IMR-90 (cell line): Measurements from ENCODE around the gene ZMYM4. TPM values are rescaled to one million over a fixed set of nuclear protein-coding genes. Genes with fewer than 3 reads are reported as not detected.

ENCODE experiments used
- ATAC-seq: fragments of 200-7000 bp; cut with Tn5 transposase; 2 replicates; pipeline ENCODE4 v1.9.1; 2020; ENCODE audit warnings: low read depth, mild to moderate bottlenecking, moderate library complexity
- BruUV-seq: library from RNA; stranded (reverse); fragments of 400-500 nt; replicated peaks from 2 replicates; lab custom pipeline; 2021; lab: Mats Ljungman, UMichigan
- CTCF ChIA-PET: fragments of 300-600 bp; formaldehyde crosslinking; extraction: SDS; loops from one replicate; lab custom pipeline; 2021; ENCODE audit warnings: antibody characterized with exemption; lab: Yijun Ruan, JAX
- POLR2A ChIA-PET: fragments of 300-600 bp; sonication (Branson Sonifier 250); formaldehyde crosslinking; loops from one replicate; lab custom pipeline; 2022; ENCODE audit warnings: antibody characterized with exemption; ENCODE audit not compliant: unreplicated experiment; lab: Charles Lee
- DNase-seq: peaks from one replicate; pipeline ENCODE4 v3.0.0; 2013
- H2AFZ ChIP-seq: replicated peaks from 2 replicates; pipeline ENCODE3; 2013; ENCODE audit warnings: low read length, mild to moderate bottlenecking; ENCODE audit not compliant: poor library complexity
- H2AK5ac ChIP-seq: 2 replicates; pipeline ENCODE4 v1.6.1; 2013; ENCODE audit warnings: low read depth, low read length, inconsistent platforms
- H2AK9ac ChIP-seq: replicated peaks from 2 replicates; pipeline ENCODE3; 2013; ENCODE audit warnings: mild to moderate bottlenecking, low read depth, low read length, moderate library complexity; ENCODE audit not compliant: poor library complexity
- H2BK120ac ChIP-seq: 2 replicates; pipeline ENCODE4 v1.6.1; 2013; ENCODE audit warnings: low read depth, low read length, inconsistent platforms
- H2BK15ac ChIP-seq: 3 replicates; pipeline ENCODE4 v1.6.1; 2013; ENCODE audit warnings: low read depth, low read length, inconsistent platforms
- H2BK20ac ChIP-seq: 2 replicates; pipeline ENCODE4 v1.6.1; 2013; ENCODE audit warnings: low read depth, mild to moderate bottlenecking, inconsistent platforms, low read length, moderate library complexity
- H2BK5ac ChIP-seq: 2 replicates; pipeline ENCODE4 v1.6.1; 2013; ENCODE audit warnings: mild to moderate bottlenecking, low read depth, low read length, inconsistent platforms; ENCODE audit not compliant: poor library complexity, severe bottlenecking
- H3K14ac ChIP-seq: replicated peaks from 2 replicates; pipeline ENCODE4 v1.6.1; 2013; ENCODE audit warnings: low read depth, low read length, inconsistent platforms
- H3K18ac ChIP-seq: 2 replicates; pipeline ENCODE4 v1.6.1; 2013; ENCODE audit warnings: low read depth, low read length, control low read depth
- H3K23ac ChIP-seq: 2 replicates; pipeline ENCODE4 v1.6.1; 2013; ENCODE audit warnings: low read depth, low read length, inconsistent platforms
- H3K27ac ChIP-seq: 2 replicates; pipeline ENCODE4 v1.5.1; 2013; ENCODE audit warnings: mild to moderate bottlenecking, control low read depth, low read length; ENCODE audit not compliant: insufficient read depth
- H3K27me3 ChIP-seq: 2 replicates; pipeline ENCODE4 v1.6.1; 2013; ENCODE audit warnings: low read length; ENCODE audit not compliant: control insufficient read depth, insufficient read depth
- H3K36me3 ChIP-seq: 2 replicates; pipeline ENCODE4 v1.6.1; 2013; ENCODE audit warnings: low read length, mixed read lengths; ENCODE audit not compliant: control insufficient read depth, insufficient read depth
- H3K4ac ChIP-seq: 2 replicates; pipeline ENCODE4 v1.6.1; 2013; ENCODE audit warnings: low read depth, low read length, inconsistent platforms
- H3K4me1 ChIP-seq: 2 replicates; pipeline ENCODE4 v1.6.1; 2013; ENCODE audit warnings: low read length, mixed read lengths; ENCODE audit not compliant: control insufficient read depth, insufficient read depth
- H3K4me2 ChIP-seq: 2 replicates; pipeline ENCODE4 v1.6.1; 2013; ENCODE audit warnings: low read depth, mild to moderate bottlenecking, control low read depth, low read length, moderate library complexity
- H3K4me3 ChIP-seq: 2 replicates; pipeline ENCODE4 v1.5.1; 2013; ENCODE audit warnings: low read depth, mild to moderate bottlenecking, control low read depth, low read length, moderate library complexity; ENCODE audit not compliant: insufficient read depth
- H3K56ac ChIP-seq: 2 replicates; pipeline ENCODE4 v1.6.1; 2013; ENCODE audit warnings: low read length, inconsistent platforms; ENCODE audit not compliant: insufficient read depth; ENCODE audit errors: extremely low read depth
- H3K79me1 ChIP-seq, 2 experiments: 2 replicates each; pipeline ENCODE4 v1.6.1; 2013; ENCODE audit warnings: low read length in 2 of 2, inconsistent platforms in 1 of 2, low read depth in 1 of 2
- H3K9ac ChIP-seq: 2 replicates; pipeline ENCODE4 v1.6.1; 2013; ENCODE audit warnings: low read depth, low read length, control low read depth
- H3K9me1 ChIP-seq: 2 replicates; pipeline ENCODE4 v1.6.1; 2013; ENCODE audit warnings: low read length, inconsistent platforms; ENCODE audit not compliant: insufficient read depth
- H3K9me3 ChIP-seq: 2 replicates; pipeline ENCODE4 v1.6.1; 2013; ENCODE audit warnings: low read length; ENCODE audit not compliant: control insufficient read depth, insufficient read depth
- H4K20me1 ChIP-seq: 2 replicates; pipeline ENCODE4 v1.6.1; 2013; ENCODE audit warnings: low read length, inconsistent platforms; ENCODE audit not compliant: insufficient read depth
- H4K5ac ChIP-seq: 2 replicates; pipeline ENCODE4 v1.6.1; 2013; ENCODE audit warnings: mild to moderate bottlenecking, low read depth, low read length, control low read depth
- H4K8ac ChIP-seq, 2 experiments: 2 replicates each; pipeline ENCODE4 v1.6.1; 2013; ENCODE audit warnings: low read depth in 2 of 2, low read length in 2 of 2, control low read depth in 1 of 2, inconsistent platforms in 1 of 2
- H4K91ac ChIP-seq: 2 replicates; pipeline ENCODE4 v1.6.1; 2013; ENCODE audit warnings: low read depth, low read length, inconsistent platforms; ENCODE audit not compliant: insufficient read depth
- CEBPB ChIP-seq: IDR thresholded peaks from 2 replicates; pipeline ENCODE4 v1.6.1; 2012; ENCODE audit warnings: low read depth, low read length, improper control_type of control experiment
- MAFK ChIP-seq: IDR thresholded peaks from 2 replicates; pipeline ENCODE4 v1.6.1; 2012; ENCODE audit warnings: low read depth, low read length, improper control_type of control experiment
- WGBS, 2 experiments: methylation state at CpG; one replicate each; pipeline versions ENCODE4 v1.1.5 to v1.1.7; 2013; ENCODE audit warnings: missing lambda C conversion rate in 2 of 2; ENCODE audit not compliant: insufficient read length in 1 of 2; ENCODE audit errors: extremely low coverage in 2 of 2; 5-methylcytosine and 5-hydroxymethylcytosine counted together
- dilution Hi-C: fragments of 300-500 bp; cut with HindIII; formaldehyde crosslinking; loops from one replicate; pipeline ENCODE4 v1.14.3; 2018; ENCODE audit warnings: low sequenced_read_pairs; ENCODE audit not compliant: unreplicated experiment
- in situ Hi-C: fragments of 300-500 bp; cut with MboI; formaldehyde crosslinking; loops from 3 replicates; pipeline ENCODE4 v1.14.3; 2019; ENCODE audit warnings: low sequenced_read_pairs, inconsistent platforms, mixed read lengths
- intact Hi-C: fragments of 100-400 bp; cut with micrococcal nuclease; formaldehyde crosslinking; loops from 2 replicates; pipeline ENCODE4 v1.10.0; 2022
- polyA plus RNA-seq, 3 experiments: library from polyadenylated mRNA; depleted of rRNA; stranded (reverse); fragments of >200 nt; gene quantifications; 2 replicates each; pipeline ENCODE4 v1.2.3, GENCODE V29; 2012; ENCODE audit warnings: low replicate concordance in 1 of 3
- total RNA-seq: library from RNA; depleted of rRNA; stranded (reverse); fragments of >200 nt; gene quantifications from 2 replicates; pipeline ENCODE4 v1.2.3, GENCODE V29; 2012

ZMYM4 gene
- total and polyA plus RNA-seq, 2 of the 4 experiments (the other 2 are of a cell fraction) = 14.7 to 53.8 TPM

GRCh38 chr1:35270836-35271235 is 2.3 kb downstream of the ZMYM4 start:
- H3K4me1 ChIP-seq = no peaks in the 10 kb centered on the region; the same call in none of the 2 replicates
- no peak overlapping the region for H3K4ac ChIP-seq
- POLR2A ChIA-PET = no interaction called here
- no peak overlapping the region for H2BK15ac ChIP-seq
- H2BK5ac ChIP-seq = no peak overlapping the region
- no peak overlapping the region for H3K4me3 ChIP-seq
- WGBS, 2 experiments = no CpG with 5 or more reads among the region's 3 CpGs
- CTCF ChIA-PET = no interaction called here
- ATAC-seq (no peak), DNase-seq (no peak)
- intact Hi-C loops (no loop called here), dilution Hi-C loops (no loop called here), in situ Hi-C loops (no loop called here)
- H3K9ac ChIP-seq = no peak overlapping the region
- no peak overlapping the region for H2BK120ac ChIP-seq
- no peak overlapping the region for H3K27ac ChIP-seq
- no peaks in the 10 kb centered on the region for H3K27me3 ChIP-seq
- no peaks in the 10 kb centered on the region for H3K9me1 ChIP-seq
- H4K20me1 ChIP-seq = peaks cover 18% of the 10 kb centered on the region
- no peak overlapping the region for H3K14ac ChIP-seq
- H4K8ac ChIP-seq = no peak overlapping the region
- no TSS peak for BruUV-seq
- no peaks in the 10 kb centered on the region for H3K36me3 ChIP-seq
- H2BK20ac ChIP-seq = no peak overlapping the region
- H3K79me1 ChIP-seq = peaks cover 0 to 38% of the 10 kb centered on the region in 2 experiments; a peak in 2 of 4 replicates
- no peak overlapping the region for H3K56ac ChIP-seq
- H3K18ac ChIP-seq = no peak overlapping the region
- H2AK5ac ChIP-seq = no peak overlapping the region
- no peak overlapping the region for H4K5ac ChIP-seq
- no peak overlapping the region; the same call in 1 of the 2 replicates for H3K4me2 ChIP-seq
- no peak overlapping the region for H2AFZ ChIP-seq
- no peak for TF ChIP-seq MAFK
- peak; percentile 9; the same call in 1 of the 2 replicates for TF ChIP-seq CEBPB
- no peak overlapping the region for H2AK9ac ChIP-seq
- no peak overlapping the region for H4K91ac ChIP-seq
- H3K23ac ChIP-seq = no peak overlapping the region
- H3K9me3 ChIP-seq = no peaks in the 10 kb centered on the region
